Memory B cell (primary cell): Measurements from ENCODE around the gene OR4D11.
"Not testable (repeated sequence)": the region's sequence is repeated elsewhere in the genome, so short reads cannot be mapped to it uniquely, and the experiment has no call there.

ENCODE experiments used
- ATAC-seq: fragments of 150-1000 bp; cut with Tn5 transposase; 2 replicates; pipeline ENCODE4 v1.10.0; 2021; ENCODE audit warnings: low read depth, mild to moderate bottlenecking, moderate library complexity
- DNase-seq, 2 donors: peaks; one replicate each; pipeline ENCODE4 v3.0.0; 2022; ENCODE audit warnings: low spot score in 2 of 2
- H3K27ac Mint-ChIP-seq: one replicate; pipeline ENCODE4 v1.8.0; 2022; ENCODE audit warnings: mild to moderate bottlenecking, moderate library complexity, mixed read lengths
- H3K27me3 Mint-ChIP-seq: one replicate; pipeline ENCODE4 v1.8.0; 2022; ENCODE audit warnings: mixed read lengths
- H3K36me3 Mint-ChIP-seq: one replicate; pipeline ENCODE4 v1.8.0; 2022; ENCODE audit warnings: mild to moderate bottlenecking, mixed read lengths
- H3K4me1 Mint-ChIP-seq: one replicate; pipeline ENCODE4 v1.8.0; 2022; ENCODE audit warnings: mixed read lengths
- H3K4me3 Mint-ChIP-seq: one replicate; pipeline ENCODE4 v1.8.0; 2022; ENCODE audit warnings: mild to moderate bottlenecking, moderate library complexity, mixed read lengths
- H3K9me3 Mint-ChIP-seq: one replicate; pipeline ENCODE4 v1.8.0; 2022; ENCODE audit warnings: mixed read lengths

The OR4D11 gene

DNA sequence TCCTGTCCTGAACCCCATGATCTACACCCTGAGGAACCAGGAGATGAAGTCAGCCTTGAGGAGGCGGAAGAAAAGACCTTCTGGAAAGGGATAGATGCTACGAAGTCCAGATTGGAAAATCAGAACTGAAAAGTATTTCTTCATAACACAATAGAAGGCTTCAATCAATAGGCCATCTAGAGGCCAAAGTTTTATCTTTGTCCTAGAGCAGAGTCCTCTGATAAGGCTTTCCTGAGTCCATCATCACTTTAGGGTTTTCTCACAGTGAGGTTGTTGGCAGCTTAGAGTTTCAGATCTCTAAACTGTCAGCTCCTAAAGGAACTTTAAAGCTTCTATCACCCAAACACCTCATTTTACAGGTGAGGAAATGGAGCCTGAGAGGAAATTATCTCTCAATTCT lies 29.2 kb downstream of the OR4D11 start:
- Mint-ChIP-seq H3K27me3 (peaks cover 8% of the 10 kb centered on the region), H3K9me3 (no peaks in the 10 kb centered on the region), H3K4me1 (no peaks in the 10 kb centered on the region), H3K36me3 (no peaks in the 10 kb centered on the region), H3K4me3 (no peak overlapping the region), H3K27ac (no peak overlapping the region)
- DNase-seq (no peak), ATAC-seq (no peak)

- Mint-ChIP-seq H3K27me3 (peaks cover 8% of the 10 kb centered on the region), H3K27ac (no peak overlapping the region), H3K4me3 (no peak overlapping the region), H3K36me3 (no peaks in the 10 kb centered on the region), H3K9me3 (no peaks in the 10 kb centered on the region), H3K4me1 (no peaks in the 10 kb centered on the region)
- no peak for ATAC-seq
- no peak for DNase-seq
These were observed 31.3 kb downstream of the OR4D11 start for GRCh38 chr11:59534676-59535075.

- DNase-seq, result no peak
- Mint-ChIP-seq H3K27ac (no peak overlapping the region), H3K36me3 (no peaks in the 10 kb centered on the region), H3K27me3 (peaks cover 2% of the 10 kb centered on the region), H3K9me3 (no peaks in the 10 kb centered on the region), H3K4me3 (no peak overlapping the region), H3K4me1 (no peaks in the 10 kb centered on the region)
- ATAC-seq, result no peak
These were observed 38.9 kb downstream of the OR4D11 start for GRCh38 chr11:59542142-59542810.

DNA sequence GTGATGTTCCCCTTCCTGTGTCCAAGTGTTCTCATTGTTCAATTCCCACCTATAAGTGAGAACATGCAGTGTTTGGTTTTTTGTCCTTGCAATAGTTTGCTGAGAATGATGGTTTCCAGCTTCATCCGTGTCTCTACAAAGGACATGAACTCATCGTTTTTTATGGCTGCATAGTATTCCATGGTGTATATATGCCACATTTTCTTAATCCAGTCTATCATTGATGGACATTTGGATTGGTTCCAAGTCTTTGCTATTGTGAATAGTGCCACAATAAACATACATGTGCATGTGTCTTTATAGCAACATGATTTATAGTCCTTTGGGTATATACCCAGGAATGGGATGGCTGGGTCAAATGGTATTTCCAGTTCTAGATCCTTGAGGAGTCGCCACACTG lies 40.3 kb downstream of the OR4D11 start:
- H3K9me3 Mint-ChIP-seq, ATAC-seq, H3K27ac Mint-ChIP-seq, H3K36me3 Mint-ChIP-seq, DNase-seq, H3K4me1 Mint-ChIP-seq, H3K27me3 Mint-ChIP-seq, H3K4me3 Mint-ChIP-seq: not testable (repeated sequence)

DNA sequence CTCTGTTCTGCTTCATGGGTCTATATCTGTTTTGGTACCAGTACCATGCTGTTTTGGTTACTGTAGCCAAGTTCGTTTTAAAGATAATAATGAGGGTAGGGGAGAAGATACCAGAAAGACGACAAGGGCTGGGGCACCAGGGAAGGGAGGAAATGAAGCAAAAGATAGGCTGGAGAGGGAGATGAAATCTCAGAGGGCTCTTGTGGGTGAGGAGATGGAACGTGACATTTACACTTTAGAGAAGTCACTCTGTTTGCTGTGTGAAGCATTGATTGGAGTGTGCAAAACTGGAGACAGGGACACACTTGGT lies 41.4 kb downstream of the OR4D11 start:
- H3K9me3 Mint-ChIP-seq, result no peaks in the 10 kb centered on the region
- H3K36me3 Mint-ChIP-seq, result no peaks in the 10 kb centered on the region
- peaks cover 4% of the 10 kb centered on the region for H3K4me1 Mint-ChIP-seq
- peaks cover 4% of the 10 kb centered on the region for H3K27me3 Mint-ChIP-seq
- no peak overlapping the region for H3K4me3 Mint-ChIP-seq
- ATAC-seq (no peak), DNase-seq (no peak)
- no peak overlapping the region for H3K27ac Mint-ChIP-seq

DNA sequence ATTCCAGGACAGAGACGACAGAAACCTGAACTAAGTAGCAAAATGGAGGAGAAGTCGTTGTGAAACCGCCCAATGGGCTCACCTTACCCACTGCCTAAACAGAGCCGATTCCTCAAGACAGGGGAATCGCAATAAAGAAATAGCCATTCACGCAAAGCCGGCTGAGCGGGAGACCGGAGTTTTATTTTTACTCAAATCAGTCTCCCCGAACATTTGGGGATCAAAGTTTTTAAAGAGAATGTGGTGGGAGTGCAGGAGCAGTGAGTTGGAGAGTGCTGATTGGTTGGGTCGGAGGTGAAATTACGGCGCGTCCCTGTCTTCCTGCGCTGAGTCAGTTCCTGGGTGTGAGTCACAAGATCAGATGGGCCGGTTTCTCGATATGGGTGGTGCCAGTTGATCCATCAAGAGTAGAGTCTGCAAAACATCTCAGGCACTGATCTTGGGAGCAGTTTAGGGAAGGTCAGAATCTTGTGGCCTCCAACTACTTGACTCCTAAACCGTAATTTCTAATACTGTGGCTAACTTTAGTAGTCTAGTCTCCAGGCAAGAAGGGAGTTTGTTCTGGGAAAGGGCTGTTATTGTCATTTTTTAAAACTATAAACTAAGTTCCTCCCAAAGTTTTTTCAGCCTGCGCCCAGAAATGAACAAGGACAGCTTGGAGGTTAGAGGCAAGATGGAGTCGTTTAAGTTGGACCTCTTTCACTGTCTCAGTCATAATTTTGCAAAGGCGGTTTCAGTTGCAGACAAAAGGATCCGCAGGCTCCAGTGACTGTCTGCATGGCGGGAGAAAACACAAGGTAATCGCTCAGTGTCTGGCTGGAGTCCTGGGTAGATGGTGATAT lies 42.0 kb downstream of the OR4D11 start:
- DNase-seq, result no peak
- no peak overlapping the region for H3K27ac Mint-ChIP-seq
- H3K27me3 Mint-ChIP-seq, result peaks cover 4% of the 10 kb centered on the region
- H3K9me3 Mint-ChIP-seq, result no peaks in the 10 kb centered on the region
- H3K36me3 Mint-ChIP-seq, result no peaks in the 10 kb centered on the region
- no peak overlapping the region for H3K4me3 Mint-ChIP-seq
- H3K4me1 Mint-ChIP-seq, result peaks cover 4% of the 10 kb centered on the region
- no peak for ATAC-seq

- not testable (repeated sequence) for DNase-seq, H3K4me3 Mint-ChIP-seq, H3K36me3 Mint-ChIP-seq
These were observed 44.4 kb downstream of the OR4D11 start for GRCh38 chr11:59547605-59548308.

GRCh38 chr11:59548309-59548656 lies 44.9 kb downstream of the OR4D11 start:
- no peak for ATAC-seq

More at GRCh38 chr11:59547605-59548308, 44.4 kb downstream of the OR4D11 start:
- H3K27ac Mint-ChIP-seq, H3K27me3 Mint-ChIP-seq, H3K9me3 Mint-ChIP-seq, ATAC-seq: not testable (repeated sequence)
- H3K4me1 Mint-ChIP-seq, result peaks cover 13% of the 10 kb centered on the region

GRCh38 chr11:59550368-59550841 lies 47.0 kb downstream of the OR4D11 start:
- Mint-ChIP-seq H3K27ac (peak overlapping the region; percentile 98), H3K4me1 (peaks cover 13% of the 10 kb centered on the region), H3K4me3 (peak overlapping the region; percentile 89), H3K9me3 (no peaks in the 10 kb centered on the region), H3K27me3 (peaks cover 2% of the 10 kb centered on the region), H3K36me3 (no peaks in the 10 kb centered on the region)
- peak; percentile 77 to 83 for DNase-seq
- ATAC-seq, result peak; percentile 91

More at GRCh38 chr11:59548309-59548656, 44.9 kb downstream of the OR4D11 start:
- Mint-ChIP-seq H3K4me3 (no peak overlapping the region), H3K27me3 (peaks cover 4% of the 10 kb centered on the region), H3K4me1 (peaks cover 13% of the 10 kb centered on the region), H3K36me3 (no peaks in the 10 kb centered on the region), H3K27ac (no peak overlapping the region), H3K9me3 (no peaks in the 10 kb centered on the region)
- no peak for DNase-seq

DNA sequence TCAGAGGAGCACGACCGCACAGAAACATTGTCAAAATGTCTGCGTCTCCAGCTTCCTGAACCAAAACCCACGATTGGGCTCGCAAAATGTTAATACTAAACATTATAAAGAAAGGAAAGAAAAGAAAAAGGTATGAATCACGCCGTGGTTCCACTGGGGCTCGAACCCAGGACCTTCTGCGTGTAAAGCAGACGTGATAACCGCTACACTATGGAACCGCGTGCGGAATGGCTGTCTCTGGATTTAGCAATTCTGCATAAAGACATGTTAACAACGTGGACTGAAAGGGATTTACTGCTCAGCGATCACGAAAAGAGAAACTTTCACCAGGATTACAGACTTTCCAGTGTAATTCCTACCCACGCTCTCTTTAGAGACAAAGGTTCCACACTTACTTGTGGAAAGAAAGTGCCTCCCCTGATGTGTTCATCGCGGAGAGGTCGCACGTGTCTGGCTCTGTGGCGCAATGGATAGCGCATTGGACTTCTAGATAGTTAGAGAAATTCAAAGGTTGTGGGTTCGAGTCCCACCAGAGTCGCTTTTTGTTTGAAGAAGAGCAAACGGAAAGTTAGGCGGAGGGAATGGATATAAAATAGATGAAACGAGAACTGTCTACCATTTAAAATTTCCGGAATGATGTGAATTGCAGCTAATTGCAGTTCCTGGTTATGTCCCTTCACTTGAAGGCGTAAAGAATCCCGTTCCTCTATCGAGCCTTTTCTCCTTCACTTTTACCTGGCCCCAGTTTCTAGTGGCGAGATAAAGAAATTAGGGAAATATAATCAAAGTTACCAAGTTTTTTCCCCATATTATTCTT lies 47.7 kb downstream of the OR4D11 start:
- Mint-ChIP-seq H3K9me3 (no peaks in the 10 kb centered on the region), H3K27me3 (peaks cover 3% of the 10 kb centered on the region), H3K27ac (peak overlapping the region; percentile 98), H3K4me3 (peak overlapping the region; percentile 89), H3K36me3 (no peaks in the 10 kb centered on the region), H3K4me1 (peaks cover 17% of the 10 kb centered on the region)
- ATAC-seq (peak; percentile 41), DNase-seq (peak; percentile 68 to 74)

- Mint-ChIP-seq H3K9me3 (no peaks in the 10 kb centered on the region), H3K27ac (peak overlapping the region; percentile 20), H3K36me3 (no peaks in the 10 kb centered on the region), H3K4me1 (peaks cover 21% of the 10 kb centered on the region), H3K27me3 (peaks cover 4% of the 10 kb centered on the region), H3K4me3 (peak overlapping the region; percentile 37)
- DNase-seq (no peak), ATAC-seq (no peak)
These were observed 48.5 kb downstream of the OR4D11 start for GRCh38 chr11:59551659-59552521.

DNA sequence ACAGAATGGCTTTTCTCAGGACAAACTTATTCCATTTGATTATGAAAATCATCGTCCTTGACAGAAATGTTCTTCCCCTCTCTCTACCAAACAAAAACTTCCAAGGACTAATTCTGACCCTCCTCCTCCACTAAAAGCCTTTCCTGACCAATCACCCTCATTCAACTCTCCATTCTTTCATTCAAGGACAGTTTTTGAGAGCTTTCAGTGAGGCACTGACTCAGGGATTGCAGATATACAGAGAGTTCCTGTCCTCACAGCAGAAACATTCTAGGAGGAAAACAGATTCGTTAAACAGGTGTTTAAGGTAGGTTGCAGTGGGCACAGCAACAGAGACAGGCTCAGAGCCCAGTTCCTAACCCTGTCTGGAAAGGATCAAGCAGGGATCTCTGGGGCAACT lies 49.5 kb downstream of the OR4D11 start:
- DNase-seq (no peak), ATAC-seq (no peak)
- Mint-ChIP-seq H3K4me3 (no peak overlapping the region), H3K36me3 (no peaks in the 10 kb centered on the region), H3K4me1 (peaks cover 26% of the 10 kb centered on the region), H3K27me3 (peaks cover 3% of the 10 kb centered on the region), H3K27ac (no peak overlapping the region), H3K9me3 (no peaks in the 10 kb centered on the region)

DNA sequence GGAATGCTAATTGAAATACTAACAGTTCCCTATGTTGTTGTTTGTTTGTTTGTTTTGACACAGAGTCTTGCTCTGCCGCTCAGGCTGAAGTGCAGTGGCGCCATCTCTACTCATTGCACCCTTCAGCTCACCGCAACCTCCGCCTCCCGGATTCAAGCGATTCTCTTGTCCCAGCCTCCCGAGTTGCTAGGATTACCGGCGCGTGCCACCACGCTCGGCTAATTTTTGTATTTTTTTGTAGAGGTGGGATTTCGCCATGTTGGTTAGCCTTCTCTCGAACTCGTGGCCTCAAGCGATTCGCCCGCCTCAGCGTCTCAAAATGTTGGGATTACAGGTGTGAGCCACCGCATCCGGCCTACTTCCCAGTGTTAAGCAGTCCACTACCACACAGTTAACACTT lies 49.9 kb downstream of the OR4D11 start:
- no peaks in the 10 kb centered on the region for H3K36me3 Mint-ChIP-seq
- H3K4me3 Mint-ChIP-seq, result no peak overlapping the region
- no peak for DNase-seq
- no peak overlapping the region for H3K27ac Mint-ChIP-seq
- ATAC-seq, result no peak
- no peaks in the 10 kb centered on the region for H3K9me3 Mint-ChIP-seq
- peaks cover 3% of the 10 kb centered on the region for H3K27me3 Mint-ChIP-seq
- H3K4me1 Mint-ChIP-seq, result peaks cover 26% of the 10 kb centered on the region
